Measurements from ENCODE around the gene TPI1. TPM values are rescaled to one million over a fixed set of nuclear protein-coding genes. Genes with fewer than 3 reads are reported as not detected.

The TPI1 gene
- 832 TPM for total RNA-seq
- long read RNA-seq, transcript TPI1-201 (7 exons, 1,763 nt): major isoform, 720 of 755 reads
- long read RNA-seq, partial matches to known transcripts: 26 of 755 reads
- long read RNA-seq, other reads (novel, unspliced or antisense): 7 of 755 reads

GRCh38 chr12:6867413-6868210 lies at the start of gene TPI1:
Gene TPI1, plus strand, starts transcription at chr12:6867531. Its CDS starts 36 bp downstream, at chr12:6867567.
- DNase-seq (ENCODE audit: missing footprints) (peak; percentile 93), ATAC-seq (peak; percentile 86)
- intact Hi-C loops (cut with DNase I): no loop called here

- no peak for ATAC-seq
- DNase-seq (ENCODE audit: missing footprints): no peak
- intact Hi-C loops (cut with DNase I): no loop called here
Observed at GRCh38 chr12:6817662-6818157, 49.6 kb upstream of the TPI1 start.

GRCh38 chr12:6818222-6818621 lies 49.1 kb upstream of the TPI1 start:
- DNase-seq (ENCODE audit: missing footprints) (no peak), ATAC-seq (no peak)
- intact Hi-C loops (cut with DNase I): no loop called here

GRCh38 chr12:6818645-6819044 lies 48.7 kb upstream of the TPI1 start:
- no peak for DNase-seq (ENCODE audit: missing footprints)
- ATAC-seq: no peak
- intact Hi-C loops (cut with DNase I): no loop called here

- DNase-seq (ENCODE audit: missing footprints) (no peak), ATAC-seq (no peak)
- intact Hi-C loops (cut with DNase I): loop anchor here (5.0 kb wide), 1 partner anchor 37 kb away; no protein-coding TSS in a partner anchor
Observed at GRCh38 chr12:6819106-6820030, 48.0 kb upstream of the TPI1 start.

- intact Hi-C loops (cut with DNase I): loop anchor here (5.0 kb wide), 1 partner anchor 38 kb away; no protein-coding TSS in a partner anchor
- no peak for DNase-seq (ENCODE audit: missing footprints)
- ATAC-seq: no peak
Observed at GRCh38 chr12:6820166-6820565, 47.2 kb upstream of the TPI1 start.

GRCh38 chr12:6821591-6822425 lies 45.5 kb upstream of the TPI1 start, which contains the start of gene GPR162:
Gene GPR162, plus strand, starts transcription at chr12:6821821. Its CDS starts 2,078 bp downstream, at chr12:6823899.
- DNase-seq (ENCODE audit: missing footprints): peak; percentile 84
- peak; percentile 54 for ATAC-seq
- intact Hi-C loops (cut with DNase I): loop anchor here (5.0 kb wide), 1 partner anchor 40 kb away; no protein-coding TSS in a partner anchor

GRCh38 chr12:6822426-6823135 lies 44.8 kb upstream of the TPI1 start:
- DNase-seq (ENCODE audit: missing footprints) (no peak), ATAC-seq (no peak)
- intact Hi-C loops (cut with DNase I): loop anchor here (5.0 kb wide), 1 partner anchor 40 kb away; no protein-coding TSS in a partner anchor

- intact Hi-C loops (cut with DNase I): loop anchor here (2.0 to 5.0 kb wide), 2 partner anchors 41 to 89 kb away; no protein-coding TSS in a partner anchor
Observed at GRCh38 chr12:6823182-6824084, 43.9 kb upstream of the TPI1 start.

GRCh38 chr12:6824085-6824775 lies 43.1 kb upstream of the TPI1 start:
- ATAC-seq (no peak), DNase-seq (ENCODE audit: missing footprints) (no peak)
- intact Hi-C loops (cut with DNase I): loop anchor here (2.0 to 5.0 kb wide), 2 partner anchors 42 to 89 kb away; no protein-coding TSS in a partner anchor

More at GRCh38 chr12:6823182-6824084, 43.9 kb upstream of the TPI1 start:
- ATAC-seq (no peak), DNase-seq (ENCODE audit: missing footprints) (no peak)

GRCh38 chr12:6824901-6825381 lies 42.4 kb upstream of the TPI1 start:
- intact Hi-C loops (cut with DNase I): loop anchor here (1.0 to 5.0 kb wide), 4 partner anchors 43 to 213 kb away; partner anchors contain the start of gene MLF2
- DNase-seq (ENCODE audit: missing footprints) (no peak), ATAC-seq (no peak)

GRCh38 chr12:6825398-6826124 lies 41.8 kb upstream of the TPI1 start:
- DNase-seq (ENCODE audit: missing footprints) (peak; percentile 89), ATAC-seq (peak; percentile 58)
- intact Hi-C loops (cut with DNase I): loop anchor here (1.0 to 5.0 kb wide), 3 partner anchors 72 to 213 kb away; partner anchors contain the start of gene MLF2

- ATAC-seq (no peak), DNase-seq (ENCODE audit: missing footprints) (no peak)
- intact Hi-C loops (cut with DNase I): loop anchor here (5.0 kb wide), 1 partner anchor 214 kb away; no protein-coding TSS in a partner anchor
Observed at GRCh38 chr12:6826125-6826733, 41.1 kb upstream of the TPI1 start.

- DNase-seq (ENCODE audit: missing footprints) (no peak), ATAC-seq (no peak)
- intact Hi-C loops (cut with DNase I): loop anchor here (5.0 kb wide), 1 partner anchor 215 kb away; no protein-coding TSS in a partner anchor
Observed at GRCh38 chr12:6826734-6827436, 40.4 kb upstream of the TPI1 start.
